Umbilical cord (tissue), 2 donors: ENCODE measurements around the gene EXOC2. TPM values are rescaled to one million over a fixed set of nuclear protein-coding genes. Genes with fewer than 3 reads are reported as not detected.

Experiments used
- DNase-seq: peaks from one replicate; pipeline ENCODE4 v3.0.0-alpha.2; 2015; ENCODE audit warnings: low spot score
- total RNA-seq: library from RNA; depleted of rRNA; stranded (reverse); fragments of >200 nt; gene quantifications from one replicate; pipeline ENCODE4 v1.2.3, GENCODE V29; 2014; ENCODE audit warnings: low replicate concordance; ENCODE audit not compliant: insufficient read depth

EXOC2 gene
- total RNA-seq, 1 donor from 2014 or later, result 47.9 TPM

DNA sequence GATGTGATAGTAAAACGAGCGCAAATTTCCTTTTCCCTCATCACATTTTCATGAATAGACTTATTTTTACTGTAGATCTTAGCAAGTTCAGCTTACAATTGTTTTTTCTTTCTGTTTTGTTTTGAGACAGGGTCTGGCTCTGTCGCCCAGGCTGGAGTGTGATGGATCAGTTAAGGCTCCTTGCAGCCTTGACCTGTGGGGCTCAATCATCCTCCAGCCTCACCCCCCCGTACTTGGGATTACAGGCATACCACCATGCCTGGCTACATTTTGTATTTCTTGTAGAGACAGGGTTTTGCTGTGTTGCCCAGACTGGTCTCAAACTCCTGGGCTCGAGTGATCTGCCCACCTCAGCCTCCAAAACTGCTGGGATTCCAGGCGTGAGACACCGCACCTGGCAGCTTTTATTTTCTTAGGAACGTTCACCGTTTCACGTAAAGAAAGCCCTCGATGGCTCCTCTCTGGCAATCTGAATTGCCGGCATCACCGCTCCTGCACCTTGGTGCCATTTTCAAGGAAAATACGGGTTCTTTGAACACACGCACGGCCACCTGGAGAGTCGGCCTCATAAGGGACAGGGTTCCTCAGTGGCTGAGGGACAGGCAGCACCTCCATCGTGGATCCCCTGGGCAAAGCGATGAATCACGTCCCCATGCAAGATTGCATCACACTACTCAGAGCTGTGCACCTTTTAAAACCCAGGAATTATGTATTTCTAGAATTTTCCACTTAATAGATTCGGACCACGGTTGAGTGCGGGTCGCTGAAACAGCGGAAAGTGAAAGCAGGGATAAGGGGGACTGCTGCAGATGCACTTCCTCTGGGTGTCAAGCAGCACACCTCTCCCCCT, 222.7 kb downstream of the EXOC2 start:
- no peak for DNase-seq

DNA sequence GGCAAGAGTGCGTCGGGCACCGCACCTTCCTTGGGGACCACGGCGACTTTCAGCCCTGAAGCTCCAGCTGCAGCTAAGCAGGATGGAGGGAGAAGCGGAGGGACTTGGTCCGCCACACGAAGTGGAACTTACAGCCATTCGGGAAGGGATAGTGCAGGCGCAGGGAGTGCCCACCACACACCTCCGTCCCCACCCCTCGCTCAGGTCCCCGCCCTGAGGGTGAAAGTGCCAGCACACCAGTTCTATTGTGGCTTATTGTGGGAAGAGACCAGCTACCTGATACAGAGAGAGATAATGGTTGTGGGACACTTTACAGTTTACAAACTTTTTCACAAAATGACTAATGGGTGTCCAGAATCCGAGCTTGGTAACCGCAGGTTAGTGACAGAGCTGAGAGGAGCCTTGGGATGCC, 225.3 kb downstream of the EXOC2 start:
- DNase-seq, result no peak

DNA sequence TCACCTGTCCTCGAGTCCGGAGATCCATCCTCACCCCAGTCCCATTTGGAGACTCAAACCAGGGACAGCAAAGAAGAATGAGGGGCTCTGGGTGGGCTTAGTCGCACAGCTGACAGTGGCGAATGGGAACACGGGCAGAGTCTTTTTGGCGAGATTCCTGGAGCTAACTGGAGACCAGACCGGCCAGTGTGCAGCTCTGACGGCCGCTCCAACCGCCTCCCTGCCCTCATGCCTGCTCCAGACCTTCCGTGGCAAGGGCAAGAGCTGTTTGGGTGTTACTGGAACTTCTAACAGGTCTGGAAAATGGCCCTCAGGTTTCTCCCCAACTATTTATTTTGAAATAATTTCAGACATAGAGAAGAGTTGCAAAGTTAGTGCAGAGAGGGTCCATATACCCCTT, 225.8 kb downstream of the EXOC2 start:
- no peak for DNase-seq

DNA sequence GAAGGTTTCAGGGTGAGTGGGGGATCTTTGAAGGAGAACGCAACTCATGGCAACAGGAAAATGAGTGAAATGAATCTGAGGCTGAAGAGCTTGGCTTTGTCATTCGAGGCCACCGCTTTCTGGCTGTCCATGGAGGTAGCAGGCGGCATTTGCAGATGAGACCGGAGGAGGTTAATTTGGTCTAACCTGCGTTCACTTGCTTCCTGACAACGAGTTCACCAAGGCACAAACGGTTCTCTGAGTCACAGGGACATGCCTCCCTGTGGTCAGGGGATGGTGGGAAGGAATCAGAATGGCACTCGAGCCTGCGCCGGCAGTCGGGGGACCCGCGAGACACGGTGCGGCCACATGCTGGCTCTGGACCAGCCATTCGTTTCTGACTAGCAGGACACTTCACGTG, 226.4 kb downstream of the EXOC2 start:
- DNase-seq, result no peak

DNA sequence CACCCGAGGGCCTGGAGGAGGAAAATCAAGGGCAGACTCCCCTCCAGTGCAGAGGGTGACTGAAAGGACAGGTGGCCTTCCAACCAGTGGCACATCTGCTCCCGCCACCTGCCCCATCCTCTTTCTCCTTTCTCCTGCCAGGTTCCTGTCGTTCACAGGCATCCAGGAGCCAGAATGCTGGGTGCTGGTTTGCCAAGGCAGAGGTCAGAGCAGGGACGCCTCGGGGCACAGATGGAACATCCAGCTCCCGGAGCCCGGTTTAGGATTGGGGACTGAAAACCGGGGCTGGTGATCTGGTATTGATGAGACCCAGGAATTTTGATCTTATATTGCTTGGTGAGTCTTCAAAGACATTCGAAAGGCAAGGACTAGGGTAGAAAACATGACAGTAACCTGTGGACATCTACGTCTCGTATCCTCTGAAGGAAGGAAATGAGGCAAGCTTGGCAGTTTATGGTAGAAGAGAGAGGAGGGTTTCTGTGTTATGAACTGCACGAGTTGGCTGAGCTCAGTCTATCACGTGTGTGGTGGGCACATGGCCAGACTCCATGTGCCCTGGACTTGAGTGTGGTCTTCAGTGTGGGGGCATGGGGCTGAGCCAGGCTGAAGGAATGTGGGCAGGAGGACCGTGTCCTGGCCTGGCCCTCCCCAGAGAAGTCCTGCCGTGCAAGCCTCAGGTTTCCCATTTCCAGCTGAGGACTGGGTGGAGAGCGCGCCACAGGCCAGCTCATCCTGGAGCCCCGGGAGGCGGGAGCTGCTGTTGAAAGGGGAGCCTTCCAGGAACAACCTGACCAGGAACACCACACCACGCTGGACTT, 227.2 kb downstream of the EXOC2 start:
- no peak for DNase-seq

DNA sequence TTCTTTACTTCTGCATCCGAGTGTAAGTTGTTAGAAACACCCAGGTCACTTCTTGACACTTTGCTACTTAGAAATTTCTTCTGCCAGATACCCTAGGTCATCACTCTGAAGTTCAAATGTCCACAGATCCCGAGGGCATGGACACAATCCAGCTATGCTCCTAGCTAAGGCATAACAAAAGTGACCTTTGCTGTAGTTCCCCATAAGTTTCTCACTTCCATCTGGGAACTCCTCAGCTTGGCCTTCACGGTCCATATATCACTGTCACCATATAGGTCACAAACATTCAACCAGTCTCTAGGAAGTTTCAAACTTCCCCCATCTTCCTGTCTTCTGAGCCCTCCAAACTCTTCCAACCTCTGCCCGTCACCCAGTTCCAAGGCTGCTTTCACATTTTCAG, 236.1 kb downstream of the EXOC2 start:
- no peak for DNase-seq

DNA sequence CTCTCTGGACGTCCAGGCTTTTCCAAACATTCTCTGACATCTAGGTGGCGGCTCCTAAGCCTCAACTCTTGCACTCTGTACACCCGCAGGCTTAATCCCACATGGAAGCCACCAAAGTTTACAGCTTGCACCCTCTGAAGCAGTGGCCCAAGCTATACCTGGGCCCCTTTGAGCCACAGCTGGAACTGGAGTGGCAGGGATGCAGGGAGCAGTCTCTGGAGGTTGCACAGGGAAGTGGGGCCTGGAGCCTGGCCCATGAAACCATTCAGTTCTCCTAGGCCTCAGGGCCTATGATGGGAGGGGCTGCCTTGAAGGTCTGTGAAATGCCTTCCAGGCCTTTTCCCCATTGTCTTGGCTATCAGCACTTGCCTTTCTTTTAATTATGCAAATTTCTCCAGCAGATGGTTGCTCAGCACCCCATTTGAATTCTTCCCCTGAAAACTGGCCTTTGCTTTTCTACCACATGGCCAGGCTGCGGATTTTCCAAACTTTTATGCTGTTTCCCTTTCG, 236.5 kb downstream of the EXOC2 start:
- DNase-seq, result no peak

DNA sequence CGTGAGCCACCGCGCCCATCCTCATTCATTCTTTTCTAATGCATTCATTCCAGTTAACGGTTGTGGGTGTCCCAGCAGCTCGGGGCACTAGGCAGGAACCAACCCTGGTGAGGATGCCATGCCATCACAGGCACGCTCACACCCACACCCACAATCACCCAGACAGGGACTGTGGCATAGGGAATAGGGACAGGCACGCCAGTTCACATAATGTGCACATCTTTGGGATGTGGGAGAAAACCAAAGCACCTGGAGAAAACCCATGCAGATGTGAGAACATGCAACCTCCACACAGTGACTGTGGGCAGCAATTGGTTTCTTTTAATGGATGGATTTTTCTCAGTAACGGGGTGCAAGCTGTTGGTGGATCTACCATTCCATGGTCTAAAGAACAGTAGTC, 237.1 kb downstream of the EXOC2 start:
- no peak for DNase-seq

DNA sequence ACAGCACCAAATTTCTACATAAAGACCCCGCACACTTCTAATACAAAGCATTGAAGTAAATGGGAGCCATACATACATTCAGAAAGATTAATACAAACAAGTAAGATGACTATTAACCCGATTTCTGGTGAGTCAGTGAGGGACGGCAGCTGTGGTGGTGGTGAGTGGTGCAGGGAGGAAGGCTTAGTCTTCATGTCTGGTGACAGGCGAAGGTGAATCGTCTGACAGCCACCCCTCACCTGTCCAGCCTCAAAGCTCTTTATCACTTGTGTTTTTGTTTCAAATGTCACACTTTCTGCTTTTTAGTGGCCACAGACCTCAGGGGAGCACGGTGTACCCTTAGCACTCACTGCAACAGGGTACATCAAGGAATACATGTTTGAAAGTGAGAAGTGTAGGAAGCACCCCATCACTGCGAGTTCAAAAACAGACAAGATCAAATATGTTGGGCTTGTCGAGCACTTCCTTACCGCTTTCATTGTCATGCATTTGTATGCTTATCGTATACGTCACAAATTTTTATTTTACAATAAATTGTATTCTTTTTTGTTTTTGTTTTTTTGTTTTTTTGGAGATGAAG, 237.8 kb downstream of the EXOC2 start:
- DNase-seq, result no peak

DNA sequence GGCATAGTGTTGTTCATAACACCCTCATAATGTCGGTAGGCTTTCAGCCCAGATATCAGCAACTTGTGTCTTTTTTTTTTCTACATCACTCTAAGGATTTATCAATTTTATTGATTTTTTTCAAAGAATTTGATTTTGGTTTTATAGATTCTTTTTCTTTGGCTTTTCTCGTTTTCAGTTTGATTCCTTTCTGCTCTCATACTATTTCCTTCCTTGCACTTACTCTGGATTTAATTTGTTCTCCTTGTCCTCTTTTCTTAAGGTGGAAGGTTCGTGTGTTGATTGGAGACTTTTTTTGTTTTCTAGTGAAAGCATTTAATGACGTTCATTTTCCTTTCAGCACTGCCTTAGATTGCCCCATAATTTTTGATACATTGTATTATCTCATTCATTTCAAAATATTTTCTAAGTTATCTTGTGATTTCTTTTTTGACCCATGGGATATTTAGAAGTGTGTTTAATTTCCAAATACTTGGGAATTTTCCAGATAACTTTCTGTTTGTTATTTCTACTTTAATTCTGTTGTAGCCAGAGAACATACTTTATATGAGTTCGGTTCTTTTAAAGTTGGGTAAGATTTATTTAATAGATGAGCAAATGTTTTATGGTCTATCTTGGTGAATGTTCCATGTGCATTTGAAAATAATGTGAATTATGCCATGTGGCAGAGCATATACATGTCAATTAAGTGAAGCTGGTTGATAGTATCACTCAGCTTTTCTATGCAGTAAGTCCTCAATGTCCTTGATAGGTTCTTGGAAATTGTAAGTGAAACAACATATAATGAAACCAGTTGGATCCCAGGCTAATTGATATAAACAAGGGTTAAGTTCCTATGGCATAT, 238.6 kb downstream of the EXOC2 start:
- no peak for DNase-seq

DNA sequence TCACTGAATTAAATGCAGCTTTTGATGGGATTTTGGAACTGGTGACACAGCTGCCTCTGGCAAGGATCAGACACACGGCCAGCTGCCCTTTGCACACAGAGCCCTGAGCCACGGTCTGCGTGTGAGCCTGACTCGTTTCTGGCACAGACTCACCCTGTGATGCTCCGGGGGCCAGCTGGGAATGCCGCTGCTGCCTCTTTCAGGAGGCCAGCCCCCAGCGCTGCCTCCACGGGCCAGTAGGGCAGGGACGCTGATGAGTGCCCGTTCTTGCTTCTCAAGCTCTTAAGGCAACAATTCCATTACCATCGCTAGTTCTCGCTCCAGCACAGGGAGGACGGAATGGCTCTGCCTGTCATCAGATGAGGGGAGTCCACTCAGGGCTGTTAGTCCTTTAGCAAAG, 239.8 kb downstream of the EXOC2 start:
- peak; percentile 84 for DNase-seq

DNA sequence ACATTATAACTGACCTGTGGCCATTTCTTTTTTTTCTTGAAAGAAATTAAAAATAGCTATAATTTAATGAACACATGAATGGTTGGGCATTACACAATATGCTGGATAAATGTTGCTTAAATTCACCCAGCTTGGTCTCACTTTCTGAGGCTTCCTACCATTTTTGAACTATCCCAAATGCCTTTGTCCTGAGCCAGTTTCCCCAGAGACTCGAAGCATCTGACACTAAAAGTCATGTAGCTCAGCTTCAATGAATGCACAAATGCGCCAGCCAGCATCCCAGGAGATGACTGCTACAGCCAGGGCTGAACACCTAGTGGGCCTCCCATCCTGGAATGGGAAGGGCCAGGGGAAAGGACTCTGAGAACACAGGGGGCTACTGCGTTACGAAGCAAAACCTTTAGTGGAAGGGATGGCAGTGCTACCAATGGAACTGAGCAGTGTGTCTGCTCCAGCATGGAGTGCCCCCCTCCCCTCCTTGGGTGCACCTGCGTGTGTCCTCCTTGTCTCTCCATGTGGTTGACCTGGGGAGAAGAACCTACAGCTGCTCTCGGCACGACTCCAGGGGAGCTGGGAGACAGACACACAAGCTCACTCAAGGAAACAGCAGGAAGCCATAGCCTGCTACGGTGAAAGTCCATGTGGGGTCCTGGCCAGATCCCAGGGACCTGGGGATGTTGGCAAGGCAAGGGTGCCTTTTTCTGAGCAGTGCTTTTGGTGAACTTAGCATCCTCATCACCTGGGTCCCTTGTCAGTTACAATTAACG, 240.5 kb downstream of the EXOC2 start:
- peak; percentile 3 for DNase-seq

DNA sequence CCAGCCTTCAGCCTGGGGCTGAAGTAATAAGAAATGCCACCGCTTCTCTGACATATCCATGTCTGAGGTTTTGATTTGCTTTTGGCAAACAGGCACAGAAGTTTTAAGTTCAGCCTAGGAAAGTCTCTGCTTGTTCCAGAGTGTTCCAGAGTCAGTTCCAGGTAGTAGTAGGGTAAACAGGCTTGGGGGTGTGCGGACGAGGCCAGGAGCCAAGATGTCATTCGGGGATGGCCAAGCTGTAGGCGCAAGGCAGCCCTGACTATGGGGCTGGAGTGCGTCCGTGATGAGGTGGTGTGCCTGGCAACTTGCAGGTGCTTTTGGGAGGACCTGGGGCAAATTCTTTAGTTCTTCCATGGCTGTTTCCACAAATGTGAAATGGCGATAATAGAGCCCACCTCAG, 241.1 kb downstream of the EXOC2 start:
- DNase-seq, result no peak

DNA sequence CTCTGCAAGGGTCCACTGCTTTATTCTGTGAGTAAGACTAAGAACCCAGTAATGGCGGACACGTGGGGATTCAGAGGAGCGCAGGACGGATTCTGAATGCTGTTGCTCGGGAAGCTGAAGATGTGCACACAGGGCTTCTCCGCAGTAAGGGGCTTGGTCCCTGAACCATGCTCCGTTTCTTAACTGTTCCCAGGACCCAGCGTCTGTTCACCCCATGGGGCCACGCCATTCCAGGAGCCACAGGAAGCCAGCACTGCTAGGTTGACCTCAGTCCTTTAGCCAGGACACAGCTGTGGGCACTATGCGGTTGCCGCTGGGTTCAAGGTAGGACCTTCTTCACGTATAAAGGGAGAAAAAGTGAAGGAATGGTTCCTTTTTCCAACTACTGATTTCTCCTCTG, 241.6 kb downstream of the EXOC2 start:
- no peak for DNase-seq

DNA sequence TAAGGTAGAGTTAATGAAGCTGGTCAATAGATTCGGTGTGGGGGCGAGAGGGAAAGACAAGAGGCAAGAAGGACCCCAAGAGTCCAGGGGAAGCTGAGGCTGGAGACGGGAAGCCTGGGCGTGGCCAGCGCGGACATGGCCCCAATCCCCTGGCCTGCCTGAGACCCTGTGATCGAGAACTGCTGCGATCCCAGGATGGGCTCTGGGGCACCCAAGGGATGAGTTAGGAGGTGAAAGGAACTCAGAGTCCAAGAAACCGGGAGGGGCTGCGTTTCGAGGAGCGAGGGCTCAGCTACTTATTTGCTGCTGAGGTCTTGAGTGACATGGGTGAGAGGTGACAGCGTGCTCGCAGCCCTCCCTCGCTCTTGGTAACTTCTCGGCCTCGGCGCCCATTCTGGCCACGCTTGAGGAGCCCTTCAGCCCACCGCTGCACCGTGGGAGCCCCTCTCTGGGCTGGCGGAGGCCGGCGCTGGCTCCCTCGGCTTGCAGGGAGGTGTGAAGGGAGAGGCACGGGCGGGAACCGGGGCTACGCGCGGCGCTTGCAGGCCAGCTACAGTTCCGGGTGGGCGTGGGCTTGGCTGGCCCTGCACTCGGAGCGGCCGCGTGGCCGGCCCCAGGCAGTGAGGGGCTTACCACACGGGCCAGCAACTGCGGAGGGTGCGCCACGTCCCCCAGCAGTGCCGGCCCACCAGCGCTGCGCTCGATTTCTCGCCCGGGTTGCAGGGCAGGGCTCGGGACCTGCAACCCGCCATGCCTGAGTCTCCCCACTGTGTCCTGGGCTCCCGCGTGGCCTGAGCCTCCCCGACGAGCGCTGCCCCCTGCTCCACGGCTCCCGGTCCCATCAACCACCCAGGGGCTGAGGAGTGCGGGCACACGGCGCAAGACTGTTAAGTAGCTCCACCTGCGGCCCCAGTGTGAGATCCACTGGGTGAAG, 243.2 kb downstream of the EXOC2 start:
- no peak for DNase-seq

DNA sequence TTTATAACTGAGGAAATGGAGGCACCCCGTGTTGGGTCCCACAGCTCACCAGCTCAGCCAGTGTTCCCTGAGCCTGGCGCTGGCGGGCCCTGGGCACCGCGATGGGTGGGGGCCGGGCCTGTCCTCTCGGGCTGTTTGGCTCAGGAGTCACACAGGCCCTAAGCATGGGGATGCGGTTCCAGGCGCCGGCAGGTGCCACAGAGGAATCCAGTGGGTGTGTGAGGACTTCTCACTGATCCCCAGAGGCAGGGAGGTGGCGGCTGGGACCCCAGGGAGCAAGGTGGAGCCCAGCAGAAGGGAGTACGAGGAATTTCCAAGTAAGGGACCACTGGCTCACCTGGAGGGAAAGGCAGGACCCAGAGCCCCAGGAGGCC, 243.9 kb downstream of the EXOC2 start:
- DNase-seq, result no peak

DNA sequence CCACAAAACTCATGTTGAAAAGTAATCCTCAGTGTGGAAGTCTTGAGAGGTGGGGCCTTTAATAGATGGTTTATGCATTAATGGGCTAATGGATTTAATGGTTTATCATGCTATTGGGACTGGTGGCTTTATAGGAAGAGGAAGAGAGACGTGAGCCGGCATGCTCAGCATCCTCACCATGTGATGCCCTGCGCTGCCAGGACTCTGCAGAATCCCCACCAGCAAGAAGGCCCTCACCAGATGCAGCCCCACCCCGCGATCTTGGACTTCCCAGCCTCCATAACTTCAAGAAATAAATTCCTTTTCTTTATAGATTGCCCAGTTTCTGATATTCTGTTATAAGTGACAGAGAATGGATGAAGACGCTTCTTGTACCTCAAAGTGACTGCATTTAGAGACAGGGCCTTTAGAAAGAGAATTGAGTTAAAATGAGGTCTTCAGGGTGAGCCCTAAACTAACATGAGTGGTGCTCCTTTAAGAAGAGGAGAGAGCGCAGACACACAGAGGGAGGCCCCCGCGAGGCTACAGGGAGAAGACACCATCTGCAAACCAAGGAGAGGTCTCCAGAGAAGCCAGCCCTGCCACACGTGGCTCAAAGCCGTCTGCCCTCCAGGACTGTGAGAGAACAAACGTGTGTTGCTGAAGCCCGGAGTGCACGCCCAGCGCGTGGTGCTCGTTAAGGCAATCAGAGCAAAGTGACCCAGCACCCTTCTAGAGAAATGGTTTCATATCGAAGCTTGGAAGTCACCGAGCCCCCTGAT, 244.5 kb downstream of the EXOC2 start:
- no peak for DNase-seq

DNA sequence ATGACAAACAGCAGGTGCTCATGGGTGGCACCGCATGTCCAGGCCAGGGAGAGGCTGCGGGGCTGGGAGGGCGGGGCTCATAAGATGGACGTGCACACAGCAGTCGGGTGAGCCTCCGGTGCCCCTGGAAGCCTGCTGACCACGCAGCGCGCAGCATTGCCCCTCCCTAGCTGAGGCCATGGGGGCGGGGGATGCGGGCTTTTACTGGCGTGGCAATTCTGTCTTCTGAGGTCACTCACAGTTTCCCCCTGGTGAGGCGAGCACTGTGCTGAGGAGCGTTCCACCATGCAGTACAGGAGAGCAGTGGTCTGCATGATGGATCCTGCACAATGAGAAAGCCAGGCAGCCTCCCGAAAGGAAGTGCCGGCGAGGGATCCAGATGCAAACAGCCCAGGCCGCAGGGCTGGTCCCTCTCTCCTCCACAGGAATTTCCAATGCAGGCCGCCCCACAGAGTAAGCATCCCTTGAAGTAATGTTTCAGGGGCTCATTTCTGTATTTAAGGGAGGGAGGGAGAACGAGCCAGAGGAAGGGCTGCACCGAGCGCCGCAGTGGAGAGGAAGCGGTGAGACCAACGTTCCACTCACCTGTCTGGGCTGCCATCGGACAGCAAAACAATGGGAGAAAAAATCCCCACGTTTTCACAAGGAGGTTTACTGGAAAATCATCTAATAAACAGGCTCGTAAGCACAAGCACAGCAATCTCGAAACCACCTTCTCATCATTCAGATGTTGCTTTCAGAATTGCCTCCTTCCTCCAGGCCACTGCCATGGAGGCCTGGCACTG, 245.4 kb downstream of the EXOC2 start:
- DNase-seq, result no peak
